K562 (cell line): ENCODE data around the gene SLC25A45. TPM values are rescaled to one million over a fixed set of nuclear protein-coding genes. Genes with fewer than 3 reads are reported as not detected.

Source experiments
- ARID1B ChIP-seq: fragments of 450-650 bp; IDR thresholded peaks from 2 replicates; pipeline ENCODE4 v1.6.1; 2016; ENCODE audit warnings: antibody characterized with exemption, mild to moderate bottlenecking, inconsistent platforms
- DDX20 ChIP-seq: fragments of 450-650 bp; IDR thresholded peaks from 2 replicates; pipeline ENCODE4 v1.6.1; 2016; ENCODE audit warnings: missing genetic modification characterization, low read depth, mild to moderate bottlenecking, missing compliant biosample characterization, moderate library complexity
- FOSL1 ChIP-seq: fragments of 200-800 bp; sonication (Bioruptor generic); conservative IDR thresholded peaks from 2 replicates; pipeline ENCODE4 v1.6.1; 2016; ENCODE audit warnings: missing genetic modification characterization, missing compliant biosample characterization
- HDAC8 ChIP-seq: fragments of 450-650 bp; IDR thresholded peaks from 2 replicates; pipeline ENCODE4 v1.6.1; 2016; ENCODE audit warnings: mild to moderate bottlenecking, missing genetic modification characterization, moderate library complexity, missing compliant biosample characterization
- KLF6 ChIP-seq: fragments of 250-450 bp; sonication (Bioruptor Pico); IDR thresholded peaks from 2 replicates; pipeline ENCODE4 v1.4.0; 2020; ENCODE audit warnings: mild to moderate bottlenecking, moderate library complexity, borderline replicate concordance
- L3MBTL2 ChIP-seq: fragments of 450-650 bp; IDR thresholded peaks from 2 replicates; pipeline ENCODE4 v1.6.1; 2016; ENCODE audit warnings: mild to moderate bottlenecking, moderate library complexity
- MBD2 ChIP-seq: sonication (generic); IDR thresholded peaks from 2 replicates; pipeline ENCODE4 v1.6.1; 2016; ENCODE audit warnings: low read depth, borderline replicate concordance
- MTF1 ChIP-seq: fragments of 250-450 bp; sonication (Bioruptor Pico); IDR thresholded peaks from 2 replicates; pipeline ENCODE4 v1.9.0; 2021; ENCODE audit warnings: moderate library complexity, mild to moderate bottlenecking, inconsistent platforms, borderline replicate concordance
- POLR3G ChIP-seq: IDR thresholded peaks from 2 replicates; pipeline ENCODE4 v1.6.1; 2011; ENCODE audit not compliant: insufficient read length, insufficient replicate concordance; ENCODE audit errors: extremely low read depth
- RFX1 ChIP-seq: fragments of 450-650 bp; IDR thresholded peaks from 2 replicates; pipeline ENCODE4 v1.6.1; 2016; ENCODE audit warnings: mild to moderate bottlenecking, moderate library complexity
- SMAD3 ChIP-seq: fragments of 450-650 bp; formaldehyde crosslinking; conservative IDR thresholded peaks from 2 replicates; pipeline ENCODE4 v1.4.0; 2020; ENCODE audit warnings: mild to moderate bottlenecking
- SMARCB1 ChIP-seq: IDR thresholded peaks from 2 replicates; pipeline ENCODE4 v1.6.1; 2011; ENCODE audit warnings: improper control_type of control experiment, low read depth; ENCODE audit not compliant: insufficient read length
- SNIP1 ChIP-seq: fragments of 450-650 bp; IDR thresholded peaks from 2 replicates; pipeline ENCODE4 v1.7.1; 2017; ENCODE audit warnings: low read depth, mild to moderate bottlenecking
- SP2 ChIP-seq: IDR thresholded peaks from 2 replicates; pipeline ENCODE4 v1.6.1; 2011; ENCODE audit warnings: mild to moderate bottlenecking, low read depth, low read length, moderate library complexity; ENCODE audit not compliant: poor library complexity, severe bottlenecking; ENCODE audit errors: extremely low read depth
- TFAP4 ChIP-seq: sonication (generic); formaldehyde crosslinking; IDR thresholded peaks from 2 replicates; pipeline ENCODE4 v1.8.0; 2022; ENCODE audit warnings: missing genetic modification reagents, mild to moderate bottlenecking, moderate library complexity, borderline replicate concordance
- ZFP30 ChIP-seq: fragments of 250-450 bp; sonication (Bioruptor Pico); IDR thresholded peaks from 2 replicates; pipeline ENCODE4 v1.8.0; 2022; ENCODE audit warnings: moderate library complexity, mild to moderate bottlenecking, inconsistent platforms, borderline replicate concordance
- ZNF124 ChIP-seq: sonication (generic); formaldehyde crosslinking; IDR thresholded peaks from 2 replicates; pipeline ENCODE4 v1.8.1; 2022; ENCODE audit warnings: missing genetic modification reagents
- ZNF324 ChIP-seq: fragments of 250-450 bp; sonication (Bioruptor Pico); IDR thresholded peaks from 2 replicates; pipeline ENCODE4 v1.4.0; 2020; ENCODE audit warnings: mild to moderate bottlenecking
- ZNF395 ChIP-seq: fragments of 200-800 bp; sonication (Bioruptor generic); IDR thresholded peaks from 2 replicates; pipeline ENCODE4 v1.6.1; 2017; ENCODE audit warnings: missing genetic modification characterization, missing compliant biosample characterization
- ZNF699 ChIP-seq: fragments of 250-450 bp; sonication (Bioruptor Pico); IDR thresholded peaks from 2 replicates; pipeline ENCODE4 v1.8.0; 2021; ENCODE audit warnings: mild to moderate bottlenecking, moderate library complexity; ENCODE audit not compliant: insufficient replicate concordance
- ZNF75A ChIP-seq: fragments of 450-650 bp; formaldehyde crosslinking; IDR thresholded peaks from 2 replicates; pipeline ENCODE4 v1.4.0; 2020; ENCODE audit warnings: mild to moderate bottlenecking
- ZNF79 ChIP-seq: fragments of 250-450 bp; sonication (Bioruptor Pico); IDR thresholded peaks from 2 replicates; pipeline ENCODE4 v1.4.0; 2020; ENCODE audit warnings: low read depth, mild to moderate bottlenecking, moderate library complexity
- polyA plus RNA-seq, 8 experiments: library from polyadenylated mRNA; depleted of rRNA in 4 of 8; stranded (reverse) in 5 of 8; unstranded in 3 of 8; fragments of >200 nt; fragmentation: Nextera tagmentation in 2 of 8; fragmentation: Illumina TruSeq in 1 of 8; extraction: Ambion mirVana in 2 of 8; extraction: Trizol in 1 of 8; gene quantifications; 2 replicates each; pipeline versions ENCODE4 v1.2.1 to v1.2.3, GENCODE V29; 2011 to 2014; ENCODE audit warnings: inconsistent platforms in 1 of 8, missing spikeins in 1 of 8
- total RNA-seq, 7 experiments: library from RNA; depleted of rRNA in 6 of 7; stranded (reverse); fragments of >200 nt in 6 of 7; fragmentation: Illumina TruSeq in 2 of 7; extraction: Trizol in 2 of 7; gene quantifications; 2 replicates each; pipeline versions ENCODE4 v1.2.1 to v1.2.3, GENCODE V29; 2011 to 2021; ENCODE audit warnings: low replicate concordance in 1 of 7
- TF ChIP-seq, protein P1 (sequence below): sonication (generic); formaldehyde crosslinking; IDR thresholded peaks from 2 replicates; pipeline ENCODE4 v1.8.1; 2023; ENCODE audit warnings: mild to moderate bottlenecking, missing genetic modification reagents
- TF ChIP-seq, protein P2 (sequence below): fragments of 450-650 bp; IDR thresholded peaks from 2 replicates; pipeline ENCODE4 v1.6.1; 2016

The SLC25A45 gene
- total and polyA plus RNA-seq, 9 of the 15 experiments (the other 6 are each of a cell fraction or from before 2014, with no cell fraction given), result 0.15 to 2.3 (median 0.68) TPM

- TF ChIP-seq ZNF699, result no peak
- TF ChIP-seq SMAD3 (CRISPR knock-in tag), result peak; percentile 18; the same call in 1 of the 2 replicates
- TF ChIP-seq, protein P1, sequence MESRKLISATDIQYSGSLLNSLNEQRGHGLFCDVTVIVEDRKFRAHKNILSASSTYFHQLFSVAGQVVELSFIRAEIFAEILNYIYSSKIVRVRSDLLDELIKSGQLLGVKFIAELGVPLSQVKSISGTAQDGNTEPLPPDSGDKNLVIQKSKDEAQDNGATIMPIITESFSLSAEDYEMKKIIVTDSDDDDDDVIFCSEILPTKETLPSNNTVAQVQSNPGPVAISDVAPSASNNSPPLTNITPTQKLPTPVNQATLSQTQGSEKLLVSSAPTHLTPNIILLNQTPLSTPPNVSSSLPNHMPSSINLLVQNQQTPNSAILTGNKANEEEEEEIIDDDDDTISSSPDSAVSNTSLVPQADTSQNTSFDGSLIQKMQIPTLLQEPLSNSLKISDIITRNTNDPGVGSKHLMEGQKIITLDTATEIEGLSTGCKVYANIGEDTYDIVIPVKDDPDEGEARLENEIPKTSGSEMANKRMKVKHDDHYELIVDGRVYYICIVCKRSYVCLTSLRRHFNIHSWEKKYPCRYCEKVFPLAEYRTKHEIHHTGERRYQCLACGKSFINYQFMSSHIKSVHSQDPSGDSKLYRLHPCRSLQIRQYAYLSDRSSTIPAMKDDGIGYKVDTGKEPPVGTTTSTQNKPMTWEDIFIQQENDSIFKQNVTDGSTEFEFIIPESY, result peak; percentile 14; the same call in 1 of the 2 replicates
- TF ChIP-seq POLR3G, result no peak
- no peak for TF ChIP-seq SNIP1
- TF ChIP-seq ZNF75A, result no peak
- TF ChIP-seq ZFP30 (CRISPR knock-in tag), result no peak
- peak; percentile 82 for TF ChIP-seq ARID1B
- 0 out of 2 replicates have a peak, but pooled peaks have one; percentile 28 for TF ChIP-seq MTF1 (CRISPR knock-in tag)
- TF ChIP-seq MBD2, result peak; percentile 74
- TF ChIP-seq ZNF324, result no peak
- TF ChIP-seq, protein P2, sequence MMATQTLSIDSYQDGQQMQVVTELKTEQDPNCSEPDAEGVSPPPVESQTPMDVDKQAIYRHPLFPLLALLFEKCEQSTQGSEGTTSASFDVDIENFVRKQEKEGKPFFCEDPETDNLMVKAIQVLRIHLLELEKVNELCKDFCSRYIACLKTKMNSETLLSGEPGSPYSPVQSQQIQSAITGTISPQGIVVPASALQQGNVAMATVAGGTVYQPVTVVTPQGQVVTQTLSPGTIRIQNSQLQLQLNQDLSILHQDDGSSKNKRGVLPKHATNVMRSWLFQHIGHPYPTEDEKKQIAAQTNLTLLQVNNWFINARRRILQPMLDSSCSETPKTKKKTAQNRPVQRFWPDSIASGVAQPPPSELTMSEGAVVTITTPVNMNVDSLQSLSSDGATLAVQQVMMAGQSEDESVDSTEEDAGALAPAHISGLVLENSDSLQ, result peak; percentile 63
- no peak for TF ChIP-seq ZNF124 (CRISPR knock-in tag)
- peak; percentile 39; the same call in 1 of the 2 replicates for TF ChIP-seq HDAC8
- no peak; the same call in 1 of the 2 replicates for TF ChIP-seq DDX20
- TF ChIP-seq L3MBTL2, result peak; percentile 98
- TF ChIP-seq KLF6, result no peak
- TF ChIP-seq RFX1, result no peak
- TF ChIP-seq ZNF395 (CRISPR knock-in tag), result no peak
- peak; percentile 91 for TF ChIP-seq TFAP4 (CRISPR knock-in tag)
- TF ChIP-seq ZNF79 (CRISPR knock-in tag), result no peak
- no peak for TF ChIP-seq SP2
- TF ChIP-seq FOSL1 (tag), result no peak
- TF ChIP-seq SMARCB1, result no peak
Observed at GRCh38 chr11:65418681-65419459, 36.4 kb upstream of the SLC25A45 start (continued).
